ENCODE measurements around the gene RPRD1B.

DNA sequence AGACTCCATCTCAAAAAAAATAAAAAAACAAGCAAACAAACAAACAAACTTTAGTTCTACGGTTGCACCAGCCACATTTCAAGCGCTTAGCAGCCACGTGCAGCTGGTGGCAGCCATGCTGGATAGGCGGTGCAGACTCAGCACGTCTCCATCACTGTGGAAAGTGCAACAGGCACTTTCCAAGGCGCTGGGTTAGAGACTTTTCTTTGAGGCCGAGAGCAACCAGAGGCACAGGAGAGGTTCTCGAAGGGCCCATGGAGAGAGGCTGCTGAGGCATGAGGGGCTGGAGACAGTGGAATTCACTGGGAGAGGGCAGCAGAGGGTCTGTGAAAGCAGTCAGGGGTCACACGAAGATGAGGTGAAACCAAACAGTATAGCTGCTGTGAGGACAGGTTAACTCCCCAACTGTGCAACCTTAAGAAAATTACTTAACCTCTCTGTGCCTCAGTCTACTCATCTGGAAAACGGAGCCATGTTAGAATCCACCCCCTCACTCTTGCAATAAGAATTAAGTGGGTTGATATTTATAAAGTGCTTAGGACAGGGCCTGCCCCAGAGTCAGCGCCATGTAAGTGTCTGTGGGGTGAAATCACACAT is 104.0 kb downstream of the RPRD1B start:
- TF ChIP-seq, protein P1, sequence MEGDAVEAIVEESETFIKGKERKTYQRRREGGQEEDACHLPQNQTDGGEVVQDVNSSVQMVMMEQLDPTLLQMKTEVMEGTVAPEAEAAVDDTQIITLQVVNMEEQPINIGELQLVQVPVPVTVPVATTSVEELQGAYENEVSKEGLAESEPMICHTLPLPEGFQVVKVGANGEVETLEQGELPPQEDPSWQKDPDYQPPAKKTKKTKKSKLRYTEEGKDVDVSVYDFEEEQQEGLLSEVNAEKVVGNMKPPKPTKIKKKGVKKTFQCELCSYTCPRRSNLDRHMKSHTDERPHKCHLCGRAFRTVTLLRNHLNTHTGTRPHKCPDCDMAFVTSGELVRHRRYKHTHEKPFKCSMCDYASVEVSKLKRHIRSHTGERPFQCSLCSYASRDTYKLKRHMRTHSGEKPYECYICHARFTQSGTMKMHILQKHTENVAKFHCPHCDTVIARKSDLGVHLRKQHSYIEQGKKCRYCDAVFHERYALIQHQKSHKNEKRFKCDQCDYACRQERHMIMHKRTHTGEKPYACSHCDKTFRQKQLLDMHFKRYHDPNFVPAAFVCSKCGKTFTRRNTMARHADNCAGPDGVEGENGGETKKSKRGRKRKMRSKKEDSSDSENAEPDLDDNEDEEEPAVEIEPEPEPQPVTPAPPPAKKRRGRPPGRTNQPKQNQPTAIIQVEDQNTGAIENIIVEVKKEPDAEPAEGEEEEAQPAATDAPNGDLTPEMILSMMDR (IDR thresholded peaks at IDR 0.05; ENCODE audit: low read length), result no peak
- no peak for TF ChIP-seq EZH2 (IDR thresholded peaks at IDR 0.05; ENCODE audit: borderline replicate concordance, low read length)

Data from OCI-LY1 (cell line).